NCI-H345 treated with DMSO at 0.1 percent for 48 hours (cell line): ENCODE results near the gene UNC93A.
"Not testable (repeated sequence)": the region's sequence is repeated elsewhere in the genome, so short reads cannot be mapped to it uniquely, and the experiment has no call there.

ENCODE experiments used
- DNase-seq: peaks from one replicate; lab custom pipeline; 2025; ENCODE audit not compliant: unreplicated experiment; lab: John Stamatoyannopoulos, UW

The UNC93A gene

DNA sequence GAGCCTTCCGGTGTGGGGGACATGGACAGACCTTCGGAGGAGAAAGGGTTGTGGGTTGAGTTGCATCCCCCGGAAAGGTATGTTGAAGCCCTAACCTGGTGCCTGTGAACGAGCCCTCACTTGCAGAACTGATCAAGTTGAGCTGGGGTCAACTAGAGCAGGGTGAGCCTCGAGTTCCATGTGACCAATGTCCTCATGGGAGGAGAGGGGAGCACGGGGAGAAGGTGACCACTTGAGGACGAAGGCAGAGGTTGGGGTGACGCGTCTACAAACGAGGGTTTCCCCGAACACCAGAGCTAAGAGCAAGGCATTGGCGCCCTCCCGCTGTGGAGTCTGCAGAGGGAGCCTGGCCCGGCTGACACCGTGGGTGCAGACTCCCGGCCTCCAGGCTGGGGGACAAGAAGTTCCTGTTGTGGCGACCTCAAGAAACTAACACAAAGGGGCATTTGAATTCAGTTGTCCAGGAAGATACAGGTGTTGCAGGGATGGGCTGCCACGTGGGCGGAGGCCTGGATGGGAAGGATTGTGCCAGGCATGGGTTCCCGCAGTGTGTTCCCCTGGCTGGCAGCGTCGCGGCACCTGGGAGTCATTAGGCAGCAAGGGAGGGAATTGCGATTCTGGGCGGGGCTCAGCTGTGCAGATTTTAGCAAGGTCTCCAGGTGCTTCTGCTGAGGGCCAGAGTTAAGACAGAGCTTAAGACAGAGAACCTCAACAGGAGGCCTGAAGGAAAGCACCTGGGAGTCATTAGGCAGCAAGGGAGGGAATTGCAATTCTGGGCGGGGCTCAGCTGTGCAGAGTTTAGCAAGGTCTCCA is 20.4 kb upstream of the UNC93A start:
- no peak for DNase-seq

GRCh38 chr6:167272151-167272550 is 19.0 kb upstream of the UNC93A start:
- DNase-seq = no peak

- no peak for DNase-seq
These were observed 18.3 kb upstream of the UNC93A start for GRCh38 chr6:167272696-167273379.

- DNase-seq = no peak
These were observed 16.8 kb upstream of the UNC93A start for GRCh38 chr6:167274270-167274669.

DNA sequence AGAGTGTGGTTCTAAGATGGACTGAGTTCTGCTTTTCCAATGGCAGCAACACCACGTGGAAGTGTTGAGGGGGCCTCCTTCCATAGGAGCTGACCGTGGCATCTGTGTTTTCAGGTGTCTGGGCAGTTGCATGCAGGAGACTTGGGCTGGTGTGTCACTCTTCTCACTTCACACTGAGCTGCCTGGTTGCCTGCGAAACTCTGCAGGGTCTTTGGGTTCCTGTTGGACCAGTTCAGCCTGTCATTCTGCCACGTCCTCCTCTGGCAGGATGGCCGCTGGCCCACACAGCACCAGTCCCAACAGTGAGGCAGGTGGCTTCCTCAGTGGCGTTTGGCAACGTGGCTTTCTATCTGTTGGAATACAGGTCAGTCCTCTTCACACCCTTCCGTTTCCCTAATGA is 16.1 kb upstream of the UNC93A start:
- DNase-seq = no peak

GRCh38 chr6:167275436-167275835 is 15.7 kb upstream of the UNC93A start:
- no peak for DNase-seq

GRCh38 chr6:167276772-167277533 is 14.2 kb upstream of the UNC93A start:
- no peak for DNase-seq

- DNase-seq = not testable (repeated sequence)
These were observed 12.8 kb upstream of the UNC93A start for GRCh38 chr6:167278173-167278940.

GRCh38 chr6:167279766-167280446 is 11.2 kb upstream of the UNC93A start:
- peak; percentile 65 for DNase-seq

GRCh38 chr6:167280466-167280865 is 10.6 kb upstream of the UNC93A start:
- not testable (repeated sequence) for DNase-seq

- DNase-seq = no peak
These were observed 8.9 kb upstream of the UNC93A start for GRCh38 chr6:167282165-167282564.

DNA sequence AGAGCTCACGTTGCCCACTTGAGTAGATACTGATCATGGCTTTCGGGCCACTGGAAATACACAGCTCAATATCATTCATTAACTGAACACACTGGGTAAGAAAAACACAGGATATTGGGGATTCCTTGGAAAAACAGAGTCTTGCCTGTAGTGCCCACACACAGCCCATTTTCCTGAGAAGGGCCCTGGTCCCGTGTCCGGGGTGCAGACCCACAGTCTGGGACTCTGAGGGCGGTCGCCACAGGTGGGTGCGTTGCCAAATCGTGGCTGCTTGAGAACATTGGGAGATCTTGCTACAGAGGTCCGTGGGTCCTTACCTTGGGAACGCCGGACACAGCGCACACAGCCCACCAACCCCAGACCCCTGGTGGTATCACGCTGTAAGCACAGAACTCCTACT is 6.5 kb upstream of the UNC93A start:
- not testable (repeated sequence) for DNase-seq

- no peak for DNase-seq
These were observed 5.9 kb upstream of the UNC93A start for GRCh38 chr6:167285077-167285770.

DNA sequence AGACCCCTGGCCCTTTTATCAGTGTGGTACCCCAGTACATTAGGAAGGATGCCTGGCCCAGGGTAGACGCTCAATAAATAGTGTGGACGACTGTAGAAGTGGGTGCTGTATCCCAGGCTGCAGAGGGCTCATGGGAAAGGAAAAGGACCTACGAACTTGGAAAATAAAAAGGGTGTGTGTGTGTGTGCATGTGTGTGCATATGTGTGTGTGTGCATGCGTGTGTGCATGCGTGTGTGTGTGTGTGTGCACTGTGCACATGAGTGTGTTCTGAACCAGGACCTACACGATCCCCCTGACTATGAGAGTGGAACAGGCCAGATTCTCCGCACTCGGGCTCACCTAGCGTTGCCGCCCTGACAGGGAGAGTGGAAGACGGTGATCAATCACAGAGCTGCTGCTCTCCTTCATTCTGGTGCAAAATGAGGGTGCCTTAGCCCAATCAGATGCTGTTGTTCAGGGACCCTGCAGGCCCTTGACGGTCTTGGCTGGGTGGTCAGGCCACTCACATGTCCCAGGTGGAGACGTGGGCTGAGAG is 3.5 kb upstream of the UNC93A start:
- DNase-seq = no peak

- peak; percentile 28 for DNase-seq
These were observed 2.4 kb upstream of the UNC93A start for GRCh38 chr6:167288591-167289225.

- DNase-seq = not testable (repeated sequence)
These were observed 1.8 kb upstream of the UNC93A start for GRCh38 chr6:167289291-167289690.

DNA sequence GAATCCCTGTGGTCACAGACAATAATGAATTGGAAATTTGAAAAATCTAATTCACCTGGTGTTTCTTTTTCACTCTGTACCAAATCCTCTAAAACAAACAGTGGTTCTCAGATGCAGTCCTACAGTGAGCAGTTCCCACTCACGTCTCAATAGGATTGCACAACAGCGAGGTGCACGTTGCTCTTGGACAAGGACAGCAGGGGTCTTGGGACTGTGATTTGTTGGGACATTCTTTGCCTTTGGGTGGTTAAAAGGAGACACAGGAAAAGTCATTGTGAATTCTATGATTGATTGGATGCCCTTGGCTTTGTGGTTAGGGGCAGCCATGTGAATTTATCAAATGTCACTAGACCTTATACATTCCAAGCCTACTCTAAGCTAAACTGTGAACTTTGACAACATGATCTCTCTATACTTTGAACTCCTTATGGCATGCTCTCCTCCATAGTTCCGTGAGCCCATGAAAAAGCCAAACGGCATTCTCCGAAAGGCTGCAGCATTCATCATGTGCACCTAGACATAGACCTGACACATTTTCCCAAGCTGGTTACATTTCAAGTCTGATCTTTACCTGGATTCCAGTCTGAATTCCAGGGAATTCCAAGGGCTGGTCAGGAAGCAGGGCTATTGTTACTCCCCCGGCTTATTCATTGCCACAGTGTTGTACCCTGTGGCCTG is 647 bp downstream of the UNC93A start:
- no peak for DNase-seq

DNA sequence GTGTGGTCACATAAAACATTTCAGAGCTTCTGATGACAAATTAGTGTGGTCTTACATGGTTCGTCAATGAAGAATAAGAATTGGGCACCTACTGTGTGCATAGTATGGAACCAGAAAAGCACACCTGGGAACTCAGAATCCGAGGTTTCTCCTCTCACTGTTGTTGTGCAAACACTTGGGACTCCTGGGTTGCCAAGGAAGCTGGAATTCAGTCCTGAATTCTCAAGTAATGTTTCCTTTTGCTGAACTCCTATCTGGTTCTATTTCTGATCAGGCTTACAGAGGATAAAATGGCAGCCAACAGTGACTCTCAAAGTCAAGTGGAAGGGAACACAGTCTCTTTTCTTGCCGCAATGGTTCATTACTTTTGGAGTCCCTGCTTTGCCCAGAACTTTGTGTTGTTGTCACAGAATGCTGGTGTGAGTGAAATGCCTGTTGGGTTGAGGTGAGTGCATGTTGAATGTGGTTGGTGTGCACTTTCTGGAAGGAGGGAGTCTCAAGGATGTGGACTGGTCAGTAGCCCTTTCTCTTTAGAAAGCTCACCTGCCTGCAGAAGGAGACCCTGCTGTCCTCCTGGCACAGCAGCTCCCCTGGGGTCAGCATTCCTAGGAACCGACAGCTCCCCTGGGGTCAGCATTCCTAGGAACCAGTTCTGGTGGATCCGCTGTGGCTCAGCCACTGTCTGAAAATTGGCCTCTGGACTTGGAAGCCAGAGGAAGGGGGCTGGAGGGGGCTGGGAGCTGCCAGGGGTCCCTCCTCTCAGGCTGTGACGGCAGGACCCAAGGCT is 1.4 kb downstream of the UNC93A start:
- no peak for DNase-seq
